GM19239 (cell line): Measurements from ENCODE around the gene ANKRD31.
"Not testable (repeated sequence)": the region's sequence is repeated elsewhere in the genome, so short reads cannot be mapped to it uniquely, and the experiment has no call there.

Experiments used
- DNase-seq: peaks from one replicate; pipeline ENCODE4 v3.0.0; 2011; ENCODE audit warnings: low spot score; ENCODE audit not compliant: insufficient read length
- FAIRE-seq: peaks from 2 replicates; lab custom pipeline; 2011; peaks lifted over from hg19 to GRCh38; lab: Jason Lieb, UNC

ANKRD31 gene

DNA sequence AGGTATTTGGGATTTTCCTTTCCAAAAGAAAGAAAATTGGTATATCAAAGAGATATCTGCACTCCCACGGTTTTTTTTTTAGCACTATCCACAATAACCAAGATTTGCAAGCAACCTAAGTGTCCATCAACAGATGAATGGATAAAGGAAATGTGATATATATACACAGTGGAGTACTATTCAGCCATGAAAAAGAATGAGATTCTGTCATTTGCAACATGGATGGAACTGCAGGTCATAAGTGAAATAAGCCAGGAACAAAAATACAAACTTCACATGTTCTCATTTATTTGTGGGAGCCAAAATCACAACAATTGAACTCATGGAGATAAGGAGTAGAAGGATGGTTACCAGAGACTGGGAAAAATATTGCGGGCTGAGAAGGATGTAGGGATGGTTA is 9.8 kb downstream of the ANKRD31 start:
- DNase-seq: no peak
- no peak for FAIRE-seq

- no peak for DNase-seq
- FAIRE-seq: no peak
Measured at GRCh38 chr5:75225506-75225905, 11.2 kb downstream of the ANKRD31 start.

GRCh38 chr5:75220787-75221186 is 15.9 kb downstream of the ANKRD31 start:
- FAIRE-seq, DNase-seq: not testable (repeated sequence)

DNA sequence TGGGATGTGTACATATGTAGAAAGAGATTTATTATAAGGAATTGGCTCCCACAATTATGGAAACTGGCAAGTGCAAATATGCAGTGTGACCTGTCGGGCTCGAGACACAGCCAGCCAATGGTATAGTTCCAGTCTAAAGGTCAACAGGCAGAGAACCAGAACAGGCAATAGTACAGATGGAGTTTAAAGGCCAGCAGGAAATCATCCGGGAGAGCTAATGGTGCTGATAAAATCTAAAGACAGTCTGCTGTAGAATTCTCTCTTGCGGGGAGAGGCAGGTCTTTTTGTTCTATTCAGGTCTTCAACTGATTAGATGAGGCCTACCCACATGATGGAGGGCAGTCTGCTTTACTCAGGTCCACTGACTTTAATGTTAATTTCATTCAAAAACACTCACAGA is 21.8 kb downstream of the ANKRD31 start:
- FAIRE-seq: no peak

DNA sequence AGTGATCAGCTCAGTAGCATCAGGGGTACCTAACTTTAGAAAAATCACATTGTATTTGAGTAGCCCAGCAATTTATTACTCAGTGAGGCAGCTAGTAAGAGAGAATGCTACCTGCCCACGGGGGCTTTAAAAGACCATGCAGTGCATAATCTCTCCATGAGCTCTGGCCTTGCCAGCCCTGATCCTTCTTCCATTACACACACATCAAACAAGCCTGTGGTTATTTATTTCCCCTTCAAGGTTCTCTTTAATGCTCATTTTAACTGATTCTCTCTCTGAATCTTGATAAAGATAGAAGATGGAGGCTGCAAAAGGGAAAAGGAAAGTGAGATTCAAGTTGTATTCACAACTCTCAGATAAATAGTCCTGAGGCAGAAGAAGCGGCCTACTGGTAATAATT is 22.3 kb downstream of the ANKRD31 start:
- no peak for DNase-seq
- FAIRE-seq: no peak

More for the DNA sequence above, 21.8 kb downstream of the ANKRD31 start:
- DNase-seq: no peak

DNA sequence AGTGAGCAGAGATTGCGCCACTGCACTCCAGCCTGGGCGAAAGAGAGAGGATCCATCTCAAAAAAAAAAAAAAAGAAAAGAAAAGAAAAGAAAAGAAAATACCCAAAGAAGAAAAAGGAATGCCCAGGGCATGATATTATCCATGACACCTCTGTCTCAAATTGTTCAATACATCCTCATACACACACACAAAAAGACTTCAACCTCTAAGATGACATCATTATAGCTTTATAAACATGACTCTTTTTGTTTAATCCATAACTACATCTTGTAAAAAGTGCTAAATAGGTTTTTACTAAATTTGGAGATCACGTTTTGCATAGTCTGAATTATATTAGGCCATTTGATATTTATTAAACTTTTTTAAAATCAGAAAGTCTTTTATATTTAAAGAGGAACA is 33.1 kb downstream of the ANKRD31 start:
- FAIRE-seq: no peak
- DNase-seq: no peak

GRCh38 chr5:75202935-75203334 is 33.7 kb downstream of the ANKRD31 start:
- DNase-seq (no peak), FAIRE-seq (no peak)

GRCh38 chr5:75200776-75201175 is 35.9 kb downstream of the ANKRD31 start:
- FAIRE-seq (no peak), DNase-seq (no peak)

GRCh38 chr5:75199946-75200345 is 36.7 kb downstream of the ANKRD31 start:
- no peak for FAIRE-seq
- DNase-seq: no peak

- no peak for FAIRE-seq
Measured at GRCh38 chr5:75199071-75199470, 37.6 kb downstream of the ANKRD31 start.

GRCh38 chr5:75197745-75198144 is 38.9 kb downstream of the ANKRD31 start:
- no peak for DNase-seq
- no peak for FAIRE-seq

More at GRCh38 chr5:75199071-75199470, 37.6 kb downstream of the ANKRD31 start:
- no peak for DNase-seq

DNA sequence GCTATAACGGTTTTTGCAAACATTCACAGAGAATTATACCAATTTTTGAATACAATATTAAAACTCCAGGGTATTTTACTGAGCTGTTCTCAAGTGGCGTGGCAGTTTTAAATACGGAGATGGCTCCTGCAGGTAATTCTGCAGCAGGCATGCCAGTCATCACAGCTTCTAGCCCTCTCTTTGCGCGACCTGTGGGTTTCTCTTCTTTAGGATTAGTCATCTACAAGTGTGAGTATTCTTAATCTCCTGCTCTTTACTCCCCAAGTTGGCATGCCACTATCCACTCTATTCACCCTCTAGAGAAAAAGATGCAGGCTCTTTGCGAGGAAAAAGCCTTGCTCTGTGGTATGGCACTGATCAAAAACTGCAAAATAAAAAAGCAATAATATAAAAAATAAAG is 43.9 kb downstream of the ANKRD31 start:
- no peak for FAIRE-seq

GRCh38 chr5:75192264-75192663 is 44.4 kb downstream of the ANKRD31 start:
- DNase-seq (no peak), FAIRE-seq (no peak)

More for the DNA sequence above, 43.9 kb downstream of the ANKRD31 start:
- no peak for DNase-seq

DNA sequence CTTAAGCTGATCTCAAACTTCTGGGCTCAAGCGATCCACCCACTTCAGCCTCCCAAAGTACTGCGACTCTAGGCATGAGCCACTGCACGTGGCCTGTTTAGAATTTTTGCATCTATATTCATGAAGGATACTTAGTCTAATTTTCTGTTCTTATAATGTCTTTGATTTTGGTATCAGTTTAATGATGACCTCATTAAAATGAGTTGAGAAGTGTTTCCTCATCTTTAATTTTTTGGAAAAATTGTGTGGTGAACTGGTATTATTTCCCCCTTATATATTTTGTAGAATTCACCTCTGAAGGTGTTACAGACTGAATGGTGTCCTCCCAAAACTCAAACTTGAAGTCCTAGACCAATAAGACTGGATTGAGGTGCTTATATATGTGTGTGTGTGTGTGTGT is 46.5 kb downstream of the ANKRD31 start:
- DNase-seq (no peak), FAIRE-seq (no peak)

GRCh38 chr5:75189353-75189752 is 47.3 kb downstream of the ANKRD31 start:
- FAIRE-seq: no peak
- DNase-seq: no peak

DNA sequence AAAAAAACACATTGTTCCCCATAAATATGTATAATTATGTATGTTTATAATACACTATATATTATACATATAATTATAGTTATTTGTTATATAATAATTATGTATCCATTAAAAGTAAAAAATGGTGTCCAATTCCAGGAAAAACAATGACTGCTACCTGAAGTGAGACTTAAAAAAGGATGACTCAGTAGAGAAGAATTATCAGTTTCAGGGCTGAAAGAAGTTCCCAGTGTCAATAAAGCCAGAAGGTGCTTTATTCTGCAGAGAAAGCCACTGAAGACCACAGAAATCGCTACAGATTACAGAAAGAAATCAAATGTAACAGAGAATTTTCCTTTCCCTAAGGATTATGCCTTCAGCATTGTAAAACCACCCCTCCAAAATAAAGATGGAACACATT is 50.9 kb downstream of the ANKRD31 start:
- no peak for DNase-seq
- FAIRE-seq: no peak

- FAIRE-seq, DNase-seq: not testable (repeated sequence)
Measured at GRCh38 chr5:75176009-75176408, 60.7 kb downstream of the ANKRD31 start.

DNA sequence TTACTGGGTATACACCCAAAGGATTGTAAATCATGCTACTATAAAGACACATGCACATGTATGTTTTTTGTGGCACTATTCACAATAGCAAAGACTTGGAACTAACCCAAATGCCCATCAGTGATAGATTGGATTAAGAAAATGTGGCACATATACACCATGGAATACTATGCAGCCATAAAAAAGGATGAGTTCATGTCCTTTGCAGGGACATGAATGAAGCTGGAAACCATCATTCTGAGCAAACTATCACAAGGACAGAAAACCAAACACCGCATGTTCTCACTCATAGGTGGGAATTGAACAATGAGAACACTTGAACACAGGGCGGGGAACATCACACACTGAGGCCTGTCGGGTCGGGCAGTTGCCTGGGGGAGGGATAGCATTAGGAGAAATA is 61.8 kb downstream of the ANKRD31 start:
- not testable (repeated sequence) for FAIRE-seq, DNase-seq

DNA sequence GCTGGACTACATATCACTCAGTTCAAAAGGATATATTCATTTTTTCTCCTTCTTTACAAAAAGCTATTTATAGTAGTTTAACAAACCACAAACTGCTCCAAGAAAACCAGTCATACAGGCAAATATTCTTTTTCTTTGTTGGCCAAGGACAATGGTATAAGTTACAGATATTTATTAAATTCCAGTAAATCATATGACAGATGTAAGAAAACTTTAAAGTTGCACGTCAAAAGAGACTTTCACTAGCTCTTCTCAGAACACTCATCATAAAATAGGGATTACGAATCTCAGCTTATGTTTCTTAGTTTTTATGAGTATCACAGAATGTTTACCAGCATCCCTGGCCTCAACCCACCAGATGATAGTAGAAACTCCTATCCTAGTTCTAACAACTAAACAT is 67.2 kb downstream of the ANKRD31 start:
- FAIRE-seq (no peak), DNase-seq (no peak)

DNA sequence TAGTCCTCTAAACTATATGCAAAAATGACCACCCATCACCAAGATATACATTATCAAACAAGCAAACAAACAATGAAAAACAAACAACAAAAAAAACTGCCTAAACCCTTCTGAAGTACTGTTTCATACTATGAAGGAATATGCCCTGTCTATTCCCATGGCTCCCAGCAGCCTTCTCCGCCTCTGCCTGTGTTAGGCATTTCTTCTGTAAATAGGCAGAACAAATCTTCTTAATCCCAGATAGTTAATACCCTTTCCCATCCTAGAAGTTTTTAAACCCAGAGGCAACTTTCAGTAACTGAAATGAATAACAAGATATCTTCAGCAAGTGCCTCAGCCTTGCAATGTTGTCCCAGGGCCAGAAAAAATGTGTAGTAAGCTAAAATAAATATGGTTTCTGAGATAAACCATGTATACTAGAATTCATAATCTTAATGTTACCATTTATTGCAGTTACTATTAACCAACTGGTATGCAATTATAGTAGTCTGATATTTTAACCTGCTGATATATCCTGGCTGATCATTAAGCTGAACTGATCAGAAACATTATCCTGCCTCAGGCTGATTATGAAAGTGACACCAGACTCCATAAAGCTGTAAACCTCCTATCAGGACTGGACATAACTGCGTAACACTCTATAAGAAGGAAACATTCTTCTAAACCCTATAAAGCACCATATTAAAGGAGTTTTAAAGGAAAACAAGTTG is 68.5 kb downstream of the ANKRD31 start:
- no peak for DNase-seq
- no peak for FAIRE-seq

- FAIRE-seq: no peak
- DNase-seq: no peak
Measured at GRCh38 chr5:75167345-75167744, 69.3 kb downstream of the ANKRD31 start.

DNA sequence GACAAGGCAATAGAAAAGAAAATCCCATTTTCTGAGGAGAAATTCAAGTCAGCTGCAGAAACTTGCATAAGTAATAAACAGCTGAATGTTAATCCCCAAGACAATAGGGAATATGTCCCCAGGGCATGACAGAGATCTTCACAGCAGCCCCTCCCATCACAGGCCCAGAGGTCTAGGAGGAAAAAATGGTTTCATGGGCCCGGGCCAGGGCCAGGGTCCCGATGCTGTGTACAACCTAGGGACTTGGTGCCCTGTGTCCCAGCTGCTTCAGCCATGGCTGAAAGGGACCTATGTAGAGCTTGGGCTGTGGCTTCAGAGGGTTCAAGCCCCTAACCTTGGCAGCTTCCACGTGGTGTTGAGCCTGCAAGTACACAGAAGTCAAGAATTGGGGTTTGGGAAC is 75.2 kb downstream of the ANKRD31 start:
- DNase-seq, FAIRE-seq: not testable (repeated sequence)
